Testis (tissue), 2 donors: ENCODE results near the gene MED25.

ENCODE experiments used
- CTCF ChIP-seq, 3 experiments: fragments of 450-650 bp in 2 of 3; fragments of 200-600 bp in 1 of 3; sonication (generic) in 1 of 3; IDR thresholded peaks; one replicate each; pipeline ENCODE4 v1.5.1; 2016 to 2019; ENCODE audit warnings: antibody characterized with exemption in 3 of 3, mild to moderate bottlenecking in 2 of 3, moderate library complexity in 1 of 3
- POLR2A ChIP-seq: fragments of 450-650 bp; IDR thresholded peaks from one replicate; pipeline ENCODE4 v1.6.1; 2017; ENCODE audit warnings: antibody characterized with exemption, mild to moderate bottlenecking, moderate library complexity

GRCh38 chr19:49812997-49813861, 4.9 kb upstream of the MED25 start, which contains the start of gene FUZ:
- TF ChIP-seq CTCF (IDR thresholded peaks at IDR 0.05) = peak in 2 of 3 experiments; percentile 20 to 26
- TF ChIP-seq POLR2A = no peak
